HL-60 (cell line): Measurements from ENCODE around the gene ATRIP.

ENCODE experiments used
- DNase-seq, 2 experiments: peaks; one replicate each; pipeline ENCODE4 v3.0.0-alpha.2; 2010 to 2020; ENCODE audit warnings: low read depth in 1 of 2, low spot score in 1 of 2
- H3K27ac ChIP-seq: fragments of 250-450 bp; sonication (Bioruptor Pico); replicated peaks from 2 replicates; pipeline ENCODE4 v1.5.1; 2020; ENCODE audit warnings: mild to moderate bottlenecking, moderate library complexity
- H3K27me3 ChIP-seq: fragments of 250-450 bp; sonication (Bioruptor Pico); 2 replicates; pipeline ENCODE4 v1.5.1; 2021; ENCODE audit warnings: mild to moderate bottlenecking, moderate library complexity; ENCODE audit not compliant: insufficient read depth, poor library complexity, severe bottlenecking
- H3K4me3 ChIP-seq: replicated peaks from 2 replicates; pipeline ENCODE4 v1.5.1; 2011; ENCODE audit warnings: mild to moderate bottlenecking, control low read depth, low read length; ENCODE audit not compliant: insufficient read depth
- CTCF ChIP-seq: IDR thresholded peaks from one replicate; pipeline ENCODE4 v1.5.1; 2011; ENCODE audit warnings: low read length, control low read depth, inconsistent platforms; ENCODE audit not compliant: insufficient read depth
- GABPA ChIP-seq: IDR thresholded peaks from 2 replicates; pipeline ENCODE4 v1.6.1; 2012; ENCODE audit warnings: low read depth
- POLR2AphosphoS5 ChIP-seq: IDR thresholded peaks from 2 replicates; pipeline ENCODE4 v1.6.1; 2012; ENCODE audit warnings: low read depth
- REST ChIP-seq: IDR thresholded peaks from 2 replicates; pipeline ENCODE4 v1.6.1; 2012; ENCODE audit warnings: low read depth; ENCODE audit not compliant: insufficient replicate concordance
- SPI1 ChIP-seq: IDR thresholded peaks from 2 replicates; pipeline ENCODE4 v1.6.1; 2012; ENCODE audit warnings: low read depth, mild to moderate bottlenecking, borderline replicate concordance

ATRIP gene

GRCh38 chr3:48419149-48419548, 27.4 kb upstream of the ATRIP start:
- H3K4me3 ChIP-seq: no peak overlapping the region
- TF ChIP-seq GABPA: no peak
- TF ChIP-seq CTCF: no peak
- TF ChIP-seq POLR2AphosphoS5: no peak
- no peak for TF ChIP-seq REST
- no peak for TF ChIP-seq SPI1
- DNase-seq: no peak
- H3K27ac ChIP-seq: no peak overlapping the region
- no peaks in the 10 kb centered on the region for H3K27me3 ChIP-seq

- no peak overlapping the region for H3K4me3 ChIP-seq
- H3K27ac ChIP-seq: no peak overlapping the region
- TF ChIP-seq REST: no peak
- TF ChIP-seq GABPA: no peak
- TF ChIP-seq CTCF: no peak
- TF ChIP-seq SPI1: no peak
- no peak for TF ChIP-seq POLR2AphosphoS5
- H3K27me3 ChIP-seq: no peaks in the 10 kb centered on the region
- no peak for DNase-seq
Observed at GRCh38 chr3:48419597-48419996, 26.9 kb upstream of the ATRIP start.

- no peak overlapping the region for H3K27ac ChIP-seq
- H3K27me3 ChIP-seq: no peaks in the 10 kb centered on the region
- no peak overlapping the region for H3K4me3 ChIP-seq
- TF ChIP-seq GABPA: no peak
- no peak for TF ChIP-seq REST
- TF ChIP-seq POLR2AphosphoS5: no peak
- no peak for TF ChIP-seq CTCF
- TF ChIP-seq SPI1: no peak
- DNase-seq: no peak
Observed at GRCh38 chr3:48420561-48420960, 26.0 kb upstream of the ATRIP start.
